ENCODE data around the gene KRT23. TPM values are rescaled to one million over a fixed set of nuclear protein-coding genes. Genes with fewer than 3 reads are reported as not detected.

The KRT23 gene
- total and polyA plus RNA-seq, 9 of the 15 experiments (the other 6 are each of a cell fraction or from before 2014, with no cell fraction given): not detected

DNA sequence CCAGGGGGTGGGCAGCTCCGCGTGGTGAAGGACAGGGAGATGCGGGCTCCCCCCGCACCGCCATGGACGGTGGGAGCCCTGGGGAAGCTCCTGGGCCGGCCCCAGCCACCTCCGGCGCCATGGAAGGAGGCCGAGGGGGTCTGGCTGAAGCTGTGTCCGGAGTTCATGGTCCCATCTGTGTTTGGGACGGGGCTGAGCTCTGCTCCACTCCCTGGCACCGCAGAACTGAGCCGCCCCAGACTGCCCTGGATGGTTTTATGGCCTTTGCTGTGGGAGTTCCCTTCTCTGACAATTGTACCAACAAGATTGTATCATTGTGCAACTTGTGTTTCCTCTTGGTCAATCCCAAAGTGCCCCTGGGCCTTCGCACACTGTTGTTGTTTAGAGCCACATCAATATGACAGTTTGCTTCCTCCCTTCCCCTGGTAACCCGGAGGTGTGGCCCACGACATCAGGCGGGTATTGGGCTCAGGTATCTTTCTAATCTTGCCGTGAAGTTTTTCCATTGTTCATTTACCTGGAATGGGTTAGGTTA is 942 bp downstream of the KRT23 start:
- H3K4me2 ChIP-seq (ENCODE audit: insufficient read depth, low read length): no peak overlapping the region
- in situ Hi-C loops (cut with MboI): no loop called here

DNA sequence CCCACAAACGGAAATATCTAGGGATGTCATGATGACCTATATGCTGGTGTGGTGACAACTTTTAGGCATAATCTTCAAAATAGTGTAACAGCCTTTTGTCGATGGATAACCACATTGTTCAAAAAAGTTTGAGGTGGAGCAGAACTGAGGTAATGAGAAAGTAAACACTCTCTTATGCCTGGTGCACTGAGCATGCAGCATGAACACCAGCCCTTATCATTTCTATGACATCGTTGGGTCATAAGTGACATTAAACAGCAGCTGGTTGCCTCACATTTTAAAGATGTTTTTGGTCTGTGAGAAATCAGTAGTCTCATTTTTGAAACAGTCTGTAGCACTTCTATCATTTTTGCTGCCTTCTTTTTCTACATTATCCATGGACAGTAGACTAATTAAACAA is 1.8 kb downstream of the KRT23 start:
- H3K4me3 ChIP-seq: no peak overlapping the region
- no peaks in the 10 kb centered on the region for H3K79me2 ChIP-seq (ENCODE audit: control insufficient read depth, insufficient read depth, low read length)
- H3K27me3 ChIP-seq (ENCODE audit: control insufficient read depth in 2 of 2, insufficient read depth in 2 of 2, low read length in 2 of 2): peaks cover 22 to 25% of the 10 kb centered on the region in 2 experiments
- H3K4me1 ChIP-seq (replicated peaks in 1 of 2; ENCODE audit: control insufficient read depth in 2 of 2, insufficient read depth in 2 of 2, low read length in 2 of 2): peaks cover 0 to 5% of the 10 kb centered on the region in 2 experiments; a peak in 2 of 5 replicates
- H3K36me3 ChIP-seq (ENCODE audit: control insufficient read depth, insufficient read depth, low read length): no peaks in the 10 kb centered on the region
- H2AFZ ChIP-seq (ENCODE audit: low read depth, low read length): no peak overlapping the region
- no peak overlapping the region for H3K4me2 ChIP-seq (ENCODE audit: insufficient read depth, low read length)
- CTCF ChIA-PET (ENCODE audit: low intra/inter-chr PET ratio): no interaction called here
- no peak for FAIRE-seq
- H3K27ac ChIP-seq (ENCODE audit: extremely low read depth, low read depth, low read length): no peak overlapping the region
- H4K20me1 ChIP-seq (replicated peaks; ENCODE audit: control insufficient read depth, insufficient read depth, low read length): no peaks in the 10 kb centered on the region
- no peak for DNase-seq (ENCODE audit: extremely low read depth in 1 of 4, low spot score in 3 of 4)
- BruUV-seq (replicated peaks): no TSS peak
- ATAC-seq: no peak
- 0% methylated on average over 3 of the region's 3 CpGs for WGBS (ENCODE audit: insufficient coverage, low coverage, missing lambda C conversion rate)
- H3K9ac ChIP-seq (ENCODE audit: insufficient read depth in 1 of 2, low read depth in 2 of 2, low read length in 2 of 2): no peak overlapping the region
- POLR2A ChIA-PET: no interaction called here
- H3K9me3 ChIP-seq (replicated peaks; ENCODE audit: control insufficient read depth, insufficient read depth, low read depth, low read length): no peaks in the 10 kb centered on the region
- in situ Hi-C loops (cut with MboI): no loop called here
- no peaks in the 10 kb centered on the region for H3K9me1 ChIP-seq (ENCODE audit: control insufficient read depth, insufficient read depth, low read length)
- intact Hi-C loops (cut with micrococcal nuclease): no loop called here
- TF ChIP-seq, protein P1, sequence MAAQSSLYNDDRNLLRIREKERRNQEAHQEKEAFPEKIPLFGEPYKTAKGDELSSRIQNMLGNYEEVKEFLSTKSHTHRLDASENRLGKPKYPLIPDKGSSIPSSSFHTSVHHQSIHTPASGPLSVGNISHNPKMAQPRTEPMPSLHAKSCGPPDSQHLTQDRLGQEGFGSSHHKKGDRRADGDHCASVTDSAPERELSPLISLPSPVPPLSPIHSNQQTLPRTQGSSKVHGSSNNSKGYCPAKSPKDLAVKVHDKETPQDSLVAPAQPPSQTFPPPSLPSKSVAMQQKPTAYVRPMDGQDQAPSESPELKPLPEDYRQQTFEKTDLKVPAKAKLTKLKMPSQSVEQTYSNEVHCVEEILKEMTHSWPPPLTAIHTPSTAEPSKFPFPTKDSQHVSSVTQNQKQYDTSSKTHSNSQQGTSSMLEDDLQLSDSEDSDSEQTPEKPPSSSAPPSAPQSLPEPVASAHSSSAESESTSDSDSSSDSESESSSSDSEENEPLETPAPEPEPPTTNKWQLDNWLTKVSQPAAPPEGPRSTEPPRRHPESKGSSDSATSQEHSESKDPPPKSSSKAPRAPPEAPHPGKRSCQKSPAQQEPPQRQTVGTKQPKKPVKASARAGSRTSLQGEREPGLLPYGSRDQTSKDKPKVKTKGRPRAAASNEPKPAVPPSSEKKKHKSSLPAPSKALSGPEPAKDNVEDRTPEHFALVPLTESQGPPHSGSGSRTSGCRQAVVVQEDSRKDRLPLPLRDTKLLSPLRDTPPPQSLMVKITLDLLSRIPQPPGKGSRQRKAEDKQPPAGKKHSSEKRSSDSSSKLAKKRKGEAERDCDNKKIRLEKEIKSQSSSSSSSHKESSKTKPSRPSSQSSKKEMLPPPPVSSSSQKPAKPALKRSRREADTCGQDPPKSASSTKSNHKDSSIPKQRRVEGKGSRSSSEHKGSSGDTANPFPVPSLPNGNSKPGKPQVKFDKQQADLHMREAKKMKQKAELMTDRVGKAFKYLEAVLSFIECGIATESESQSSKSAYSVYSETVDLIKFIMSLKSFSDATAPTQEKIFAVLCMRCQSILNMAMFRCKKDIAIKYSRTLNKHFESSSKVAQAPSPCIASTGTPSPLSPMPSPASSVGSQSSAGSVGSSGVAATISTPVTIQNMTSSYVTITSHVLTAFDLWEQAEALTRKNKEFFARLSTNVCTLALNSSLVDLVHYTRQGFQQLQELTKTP (IDR thresholded peaks at IDR 0.05; ENCODE audit: low read depth in 1 of 2, partially characterized antibody in 2 of 2): no peak
- TF ChIP-seq, protein P2, sequence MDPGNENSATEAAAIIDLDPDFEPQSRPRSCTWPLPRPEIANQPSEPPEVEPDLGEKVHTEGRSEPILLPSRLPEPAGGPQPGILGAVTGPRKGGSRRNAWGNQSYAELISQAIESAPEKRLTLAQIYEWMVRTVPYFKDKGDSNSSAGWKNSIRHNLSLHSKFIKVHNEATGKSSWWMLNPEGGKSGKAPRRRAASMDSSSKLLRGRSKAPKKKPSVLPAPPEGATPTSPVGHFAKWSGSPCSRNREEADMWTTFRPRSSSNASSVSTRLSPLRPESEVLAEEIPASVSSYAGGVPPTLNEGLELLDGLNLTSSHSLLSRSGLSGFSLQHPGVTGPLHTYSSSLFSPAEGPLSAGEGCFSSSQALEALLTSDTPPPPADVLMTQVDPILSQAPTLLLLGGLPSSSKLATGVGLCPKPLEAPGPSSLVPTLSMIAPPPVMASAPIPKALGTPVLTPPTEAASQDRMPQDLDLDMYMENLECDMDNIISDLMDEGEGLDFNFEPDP (CRISPR knock-in tag; IDR thresholded peaks at IDR 0.05): no peak
- no peak for TF ChIP-seq ZC3H11A (IDR thresholded peaks at IDR 0.05; ENCODE audit: low read depth, low read length)
- TF ChIP-seq ZNF174 (CRISPR knock-in tag; IDR thresholded peaks at IDR 0.05): no peak
- no peak for TF ChIP-seq ZNF431 (CRISPR knock-in tag; IDR thresholded peaks at IDR 0.05)
- no peak for TF ChIP-seq IRF2 (CRISPR knock-in tag; IDR thresholded peaks at IDR 0.05)
- no peak for TF ChIP-seq GABPB1 (CRISPR knock-in tag; IDR thresholded peaks at IDR 0.05)

More for the DNA sequence above, 942 bp downstream of the KRT23 start:
- H3K4me3 ChIP-seq: no peak overlapping the region
- intact Hi-C loops (cut with micrococcal nuclease): no loop called here
- H3K9me1 ChIP-seq (ENCODE audit: control insufficient read depth, insufficient read depth, low read length): no peaks in the 10 kb centered on the region
- DNase-seq (ENCODE audit: extremely low read depth in 1 of 4, low spot score in 3 of 4): no peak
- POLR2A ChIA-PET: interaction anchor here (0.7 kb wide), 1 partner anchor 753 kb away, joined by 4 read pairs; no protein-coding TSS in a partner anchor
- WGBS (ENCODE audit: insufficient coverage, low coverage, missing lambda C conversion rate): 0% methylated on average over 19 of the region's 19 CpGs
- no peaks in the 10 kb centered on the region for H3K79me2 ChIP-seq (ENCODE audit: control insufficient read depth, insufficient read depth, low read length)
- H3K9me3 ChIP-seq (replicated peaks; ENCODE audit: control insufficient read depth, insufficient read depth, low read depth, low read length): no peaks in the 10 kb centered on the region
- no peak overlapping the region for H3K9ac ChIP-seq (ENCODE audit: insufficient read depth in 1 of 2, low read depth in 2 of 2, low read length in 2 of 2)
- CTCF ChIA-PET (ENCODE audit: low intra/inter-chr PET ratio): no interaction called here
- H3K27ac ChIP-seq (ENCODE audit: extremely low read depth, low read depth, low read length): no peak overlapping the region
- H3K27me3 ChIP-seq (ENCODE audit: control insufficient read depth in 2 of 2, insufficient read depth in 2 of 2, low read length in 2 of 2): peaks cover 22 to 25% of the 10 kb centered on the region in 2 experiments
- no peak for ATAC-seq
- H3K4me1 ChIP-seq (replicated peaks in 1 of 2; ENCODE audit: control insufficient read depth in 2 of 2, insufficient read depth in 2 of 2, low read length in 2 of 2): peaks cover 0 to 5% of the 10 kb centered on the region in 2 experiments; a peak in 1 of 5 replicates
- H2AFZ ChIP-seq (ENCODE audit: low read depth, low read length): no peak overlapping the region
- TF ChIP-seq FIP1L1 (IDR thresholded peaks at IDR 0.05; ENCODE audit: low read depth, low read length, poor library complexity, severe bottlenecking) (no peak), ZFP36 (IDR thresholded peaks at IDR 0.05; ENCODE audit: low read depth, low read length, partially characterized antibody) (no peak), ZNF778 (CRISPR knock-in tag; IDR thresholded peaks at IDR 0.05) (no peak), CEBPG (CRISPR knock-in tag; IDR thresholded peaks at IDR 0.05) (no peak), CEBPG (tag; conservative IDR thresholded peaks at IDR 0.05 in 1 of 2, IDR thresholded peaks at IDR 0.05 in 1 of 2) (0 out of 4 replicates have a peak, but pooled peaks of 1 of the 2 experiments have one; percentile 7), CEBPB (tag; IDR thresholded peaks at IDR 0.05) (peak; percentile 14; the same call in 1 of the 2 replicates), NR2F6 (CRISPR knock-in tag; IDR thresholded peaks at IDR 0.05) (no peak)
- no peaks in the 10 kb centered on the region for H4K20me1 ChIP-seq (replicated peaks; ENCODE audit: control insufficient read depth, insufficient read depth, low read length)
- BruUV-seq (replicated peaks): no TSS peak
- no peak for FAIRE-seq
- no peaks in the 10 kb centered on the region for H3K36me3 ChIP-seq (ENCODE audit: control insufficient read depth, insufficient read depth, low read length)

All from K562 (cell line).